ENCODE data around the gene CECR2. TPM values are rescaled to one million over a fixed set of nuclear protein-coding genes. Genes with fewer than 3 reads are reported as not detected.

Gene CECR2
- total RNA-seq, 1 experiment from 2014 or later: 154 TPM

GRCh38 chr22:17554814-17555213 is 185.6 kb downstream of the CECR2 start:
- H2AK5ac ChIP-seq (ENCODE audit: insufficient read length, low read length): no peak overlapping the region
- no peak overlapping the region for H3K4me3 Mint-ChIP-seq

More at GRCh38 chr22:17554814-17555213, 185.6 kb downstream of the CECR2 start:
- peaks cover 4 to 8% of the 10 kb centered on the region in 2 experiments; a peak in 3 of 5 replicates for H3K9me3 Mint-ChIP-seq
- Histone ChIP-seq H3K56ac (ENCODE audit: insufficient read length, low read depth, low read length) (no peak overlapping the region), H4K5ac (ENCODE audit: insufficient read length, low read depth, low read length) (no peak overlapping the region), H3K79me2 (ENCODE audit: insufficient read depth, low read length) (0 out of 2 replicates have a peak, but pooled peaks cover 1% of the 10 kb centered on the region), H2AFZ (ENCODE audit: low read length) (no peak overlapping the region), H2BK15ac (ENCODE audit: low read depth, low read length) (no peak overlapping the region), H3K4me2 (ENCODE audit: insufficient read depth, insufficient read length, low read length) (no peak overlapping the region), H3K23ac (ENCODE audit: insufficient read length, low read depth, low read length) (no peak overlapping the region), H3K4me1 (ENCODE audit: insufficient read depth, low read length) (no peaks in the 10 kb centered on the region), H3K14ac (ENCODE audit: insufficient read depth, low read length) (no peak overlapping the region), H3K9me3 (ENCODE audit: control insufficient read depth, low read depth, low read length) (no peaks in the 10 kb centered on the region), H3T11ph (ENCODE audit: low read length) (no peak overlapping the region), H3K4ac (ENCODE audit: low read depth, low read length) (no peak overlapping the region), H2BK5ac (ENCODE audit: insufficient read length, low read length) (no peak overlapping the region), H3K27ac (ENCODE audit: insufficient read length, low read depth, low read length) (no peak overlapping the region), H4K91ac (ENCODE audit: insufficient read length, low read depth, low read length) (no peak overlapping the region), H3K79me1 (ENCODE audit: insufficient read depth, low read depth, low read length, poor library complexity, severe bottlenecking) (no peaks in the 10 kb centered on the region), H3K23me2 (ENCODE audit: insufficient read length, low read depth, low read length, poor library complexity, severe bottlenecking) (no peaks in the 10 kb centered on the region), H2BK20ac (ENCODE audit: low read depth, low read length, poor library complexity, severe bottlenecking) (no peak overlapping the region), H2BK120ac (ENCODE audit: low read depth, low read length, poor library complexity, severe bottlenecking) (no peak overlapping the region), H4K20me1 (ENCODE audit: control insufficient read depth, insufficient read depth, insufficient read length) (no peaks in the 10 kb centered on the region), H2BK12ac (ENCODE audit: insufficient read length, low read depth, low read length) (no peak overlapping the region), H4K8ac (replicated peaks; ENCODE audit: insufficient read length, low read depth, low read length) (no peak overlapping the region), H3K9ac (ENCODE audit: extremely low read depth, insufficient read length, low read length) (no peak overlapping the region), H3K18ac (ENCODE audit: insufficient read length, low read depth, low read length) (no peak overlapping the region), H3K27me3 (ENCODE audit: insufficient read depth, low read length) (no peaks in the 10 kb centered on the region)
- H3K36me3 Mint-ChIP-seq (ENCODE audit: insufficient read depth in 1 of 3, low read depth in 3 of 3): peaks cover 69 to 96% (median 92%) of the 10 kb centered on the region in 3 experiments
- H3K27ac Mint-ChIP-seq: peak overlapping the region in 1 of 3 experiments; percentile 40; a peak in 2 of 7 replicates
- WGBS (ENCODE audit: extremely low coverage, insufficient read length, low lambda C conversion rate): no CpG with 5 or more reads among the region's 4 CpGs
- no peak for DNase-seq
- TF ChIP-seq, protein P1, sequence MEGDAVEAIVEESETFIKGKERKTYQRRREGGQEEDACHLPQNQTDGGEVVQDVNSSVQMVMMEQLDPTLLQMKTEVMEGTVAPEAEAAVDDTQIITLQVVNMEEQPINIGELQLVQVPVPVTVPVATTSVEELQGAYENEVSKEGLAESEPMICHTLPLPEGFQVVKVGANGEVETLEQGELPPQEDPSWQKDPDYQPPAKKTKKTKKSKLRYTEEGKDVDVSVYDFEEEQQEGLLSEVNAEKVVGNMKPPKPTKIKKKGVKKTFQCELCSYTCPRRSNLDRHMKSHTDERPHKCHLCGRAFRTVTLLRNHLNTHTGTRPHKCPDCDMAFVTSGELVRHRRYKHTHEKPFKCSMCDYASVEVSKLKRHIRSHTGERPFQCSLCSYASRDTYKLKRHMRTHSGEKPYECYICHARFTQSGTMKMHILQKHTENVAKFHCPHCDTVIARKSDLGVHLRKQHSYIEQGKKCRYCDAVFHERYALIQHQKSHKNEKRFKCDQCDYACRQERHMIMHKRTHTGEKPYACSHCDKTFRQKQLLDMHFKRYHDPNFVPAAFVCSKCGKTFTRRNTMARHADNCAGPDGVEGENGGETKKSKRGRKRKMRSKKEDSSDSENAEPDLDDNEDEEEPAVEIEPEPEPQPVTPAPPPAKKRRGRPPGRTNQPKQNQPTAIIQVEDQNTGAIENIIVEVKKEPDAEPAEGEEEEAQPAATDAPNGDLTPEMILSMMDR (conservative IDR thresholded peaks at IDR 0.05): no peak
- no peaks in the 10 kb centered on the region for H3K4me1 Mint-ChIP-seq
- H3K27me3 Mint-ChIP-seq (ENCODE audit: low read depth): no peaks in the 10 kb centered on the region
